ENCODE results near the gene GMPPB. TPM values are rescaled to one million over a fixed set of nuclear protein-coding genes. Genes with fewer than 3 reads are reported as not detected.

GMPPB gene
- total and polyA plus RNA-seq, 2 of the 8 experiments (the other 6 are each of a cell fraction or from before 2014, with no cell fraction given): 20.9 to 23.9 TPM

GRCh38 chr3:49754536-49754935, 30.8 kb upstream of the GMPPB start:
- Histone ChIP-seq H3K4me1 (replicated peaks in 1 of 4; ENCODE audit: control insufficient read depth in 3 of 4, insufficient read depth in 4 of 4, low read length in 3 of 4) (no peaks in the 10 kb centered on the region), H3K23me2 (ENCODE audit: low read depth, low read length) (no peaks in the 10 kb centered on the region), H3K36me3 (ENCODE audit: control insufficient read depth in 2 of 4, insufficient read depth in 4 of 4, low read length in 3 of 4) (no peaks in the 10 kb centered on the region), H2BK5ac (ENCODE audit: low read depth, low read length) (no peak overlapping the region), H3K14ac (ENCODE audit: insufficient read length) (no peak overlapping the region), H4K8ac (ENCODE audit: extremely low read depth, insufficient read depth, low read length) (no peak overlapping the region), H3K79me2 (ENCODE audit: control insufficient read depth in 1 of 2, insufficient read depth in 2 of 2, low read length in 2 of 2) (peaks cover 0 to 64% of the 10 kb centered on the region in 2 experiments; a peak in 3 of 4 replicates), H3K4ac (replicated peaks; ENCODE audit: insufficient read length, low read depth, low read length) (no peak overlapping the region), H2BK20ac (ENCODE audit: low read length) (no peak overlapping the region), H4K20me1 (replicated peaks in 1 of 2; ENCODE audit: control insufficient read depth in 1 of 2, insufficient read depth in 2 of 2, low read length in 2 of 2) (peaks cover 3 to 8% of the 10 kb centered on the region in 2 experiments), H3K9ac (replicated peaks in 1 of 4; ENCODE audit: extremely low read depth in 1 of 4, low read depth in 3 of 4, low read length in 3 of 4) (no peak overlapping the region), H3K9me3 (ENCODE audit: insufficient read depth in 2 of 2, low read depth in 1 of 2, low read length in 1 of 2) (no peaks in the 10 kb centered on the region), H2BK12ac (ENCODE audit: low read depth, low read length) (no peak overlapping the region), H3K23ac (ENCODE audit: insufficient read length) (no peak overlapping the region), H3K56ac (replicated peaks; ENCODE audit: insufficient read length, low read depth, low read length) (no peak overlapping the region), H2BK120ac (replicated peaks; ENCODE audit: low read depth, low read length) (no peak overlapping the region), H3K18ac (ENCODE audit: extremely low read depth, low read length) (no peak overlapping the region), H4K5ac (ENCODE audit: insufficient read length, low read depth, low read length) (no peak overlapping the region), H3K4me2 (ENCODE audit: insufficient read depth in 1 of 2, low read depth in 2 of 2, low read length in 2 of 2) (no peak overlapping the region), H3K4me3 (ENCODE audit: extremely low read depth in 1 of 4, insufficient read depth in 2 of 4, low read depth in 3 of 4, low read length in 4 of 4) (no peak overlapping the region), H4K91ac (replicated peaks; ENCODE audit: insufficient read length, low read length) (no peak overlapping the region), H2BK15ac (ENCODE audit: low read length) (no peak overlapping the region), H2AK5ac (ENCODE audit: low read depth, low read length) (no peak overlapping the region), H3K79me1 (ENCODE audit: low read depth, low read length) (peaks cover 2% of the 10 kb centered on the region; the same call in 1 of the 2 replicates), H2AFZ (ENCODE audit: low read length) (no peak overlapping the region), H3K27ac (ENCODE audit: low read depth, low read length) (no peak overlapping the region), H3K27me3 (replicated peaks in 1 of 4; ENCODE audit: control insufficient read depth in 3 of 4, extremely low read depth in 1 of 4, insufficient read depth in 3 of 4, low read length in 3 of 4) (no peaks in the 10 kb centered on the region)
- TF ChIP-seq EGR1 (IDR thresholded peaks at IDR 0.05; ENCODE audit: borderline replicate concordance, low read depth, low read length): no peak
- no peak for TF ChIP-seq SP2 (IDR thresholded peaks at IDR 0.05; ENCODE audit: low read length)
- TF ChIP-seq KDM1A (IDR thresholded peaks at IDR 0.05; ENCODE audit: borderline replicate concordance, low read length): no peak
- TF ChIP-seq ZNF274 (IDR thresholded peaks at IDR 0.05; ENCODE audit: borderline replicate concordance, extremely low read depth, low read length): no peak
- TF ChIP-seq CREB1 (IDR thresholded peaks at IDR 0.05): no peak
- TF ChIP-seq SIRT6 (IDR thresholded peaks at IDR 0.05; ENCODE audit: low read length): no peak
- no peak for TF ChIP-seq MAX (IDR thresholded peaks at IDR 0.05)
- TF ChIP-seq RAD21 (IDR thresholded peaks at IDR 0.05 in 1 of 2, conservative IDR thresholded peaks at IDR 0.05 in 1 of 2; ENCODE audit: low read depth in 2 of 2, low read length in 2 of 2): no peak
- no peak for TF ChIP-seq TAF1 (IDR thresholded peaks at IDR 0.05; ENCODE audit: low read depth, low read length)
- no peak for TF ChIP-seq RNF2 (IDR thresholded peaks at IDR 0.05; ENCODE audit: borderline replicate concordance, low read depth, low read length, missing control alignments, poor library complexity, severe bottlenecking)
- TF ChIP-seq POLR2AphosphoS5 (IDR thresholded peaks at IDR 0.05; ENCODE audit: low read depth, low read length): no peak
- TF ChIP-seq RFX5 (IDR thresholded peaks at IDR 0.05; ENCODE audit: borderline replicate concordance, low read depth, low read length): no peak
- TF ChIP-seq, protein P1, sequence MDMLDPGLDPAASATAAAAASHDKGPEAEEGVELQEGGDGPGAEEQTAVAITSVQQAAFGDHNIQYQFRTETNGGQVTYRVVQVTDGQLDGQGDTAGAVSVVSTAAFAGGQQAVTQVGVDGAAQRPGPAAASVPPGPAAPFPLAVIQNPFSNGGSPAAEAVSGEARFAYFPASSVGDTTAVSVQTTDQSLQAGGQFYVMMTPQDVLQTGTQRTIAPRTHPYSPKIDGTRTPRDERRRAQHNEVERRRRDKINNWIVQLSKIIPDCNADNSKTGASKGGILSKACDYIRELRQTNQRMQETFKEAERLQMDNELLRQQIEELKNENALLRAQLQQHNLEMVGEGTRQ (IDR thresholded peaks at IDR 0.05; ENCODE audit: low read length): no peak
- no peak for FAIRE-seq
- POLR2A ChIA-PET (ENCODE audit: partially characterized antibody): interaction anchor here (0.6 to 1.3 kb wide), 2 partner anchors 18 to 175 kb away, joined by 3 to 5 read pairs; no protein-coding TSS in a partner anchor
- WGBS, 2 experiments (ENCODE audit: extremely low coverage in 1 of 2, insufficient coverage in 1 of 2, insufficient read length in 1 of 2, insufficient replicate concordance in 2 of 2, low coverage in 1 of 2, low lambda C conversion rate in 2 of 2, missing lambda C conversion rate in 1 of 2): 100% methylated on average over 1 of the region's 1 CpG; no CpG with 5 or more reads in 1 of the 2 experiments
- CTCF ChIA-PET (ENCODE audit: partially characterized antibody): interaction anchor here (1.4 kb wide), 1 partner anchor 10 kb away, joined by 4 read pairs; no protein-coding TSS in a partner anchor
- no peak for DNase-seq (ENCODE audit: low read depth in 1 of 2, low spot score in 2 of 2)

Data from H1 (cell line).